Mesenteric fat pad (tissue), 1 donor: Measurements from ENCODE around the gene SLC43A3. TPM values are rescaled to one million over a fixed set of nuclear protein-coding genes. Genes with fewer than 3 reads are reported as not detected.

Source experiments
- DNase-seq: peaks from one replicate; pipeline ENCODE4 v3.0.0-alpha.2; 2020; ENCODE audit warnings: low spot score
- total RNA-seq: library from RNA; stranded (reverse); fragmentation: NEBNext Ultra II Directional; extraction: Animal tissue kit (Norgen Biotek cat#: 25700); gene quantifications from one replicate; pipeline ENCODE4 v1.2.1, GENCODE V29; 2021
- donor health status: DM: yes; HTN: yes; CAD: no.

Gene SLC43A3
- total RNA-seq, 1 donor from 2014 or later, result 95.1 TPM

- no peak for DNase-seq
Measured at GRCh38 chr11:57359896-57360690, 66.8 kb downstream of the SLC43A3 start.

GRCh38 chr11:57359396-57359795 is 67.5 kb downstream of the SLC43A3 start:
- no peak for DNase-seq

GRCh38 chr11:57358991-57359390 is 67.9 kb downstream of the SLC43A3 start:
- no peak for DNase-seq

GRCh38 chr11:57358543-57358961 is 68.4 kb downstream of the SLC43A3 start:
- DNase-seq, result no peak

GRCh38 chr11:57357856-57358255 is 69.1 kb downstream of the SLC43A3 start:
- no peak for DNase-seq

- no peak for DNase-seq
Measured at GRCh38 chr11:57357310-57357709, 69.6 kb downstream of the SLC43A3 start.

Other genes starting within 250 kb of the SLC43A3 start
- gene LRRC55, start 245.2 kb downstream of the SLC43A3 start, total RNA-seq, result not detected
- gene APLNR, start 189.9 kb downstream of the SLC43A3 start, total RNA-seq, result 13.7 TPM
- 236 TPM for gene TNKS1BP1, start 102.2 kb downstream of the SLC43A3 start, total RNA-seq
- 54.0 TPM for gene SSRP1, start 91.2 kb downstream of the SLC43A3 start, total RNA-seq
- gene P2RX3, start 88.8 kb downstream of the SLC43A3 start, total RNA-seq, result not detected
- gene PRG3, start 46.0 kb downstream of the SLC43A3 start, total RNA-seq, result not detected
- gene PRG2, start 36.5 kb downstream of the SLC43A3 start, total RNA-seq, result 0.45 TPM
- gene RTN4RL2, start 33.4 kb upstream of the SLC43A3 start, total RNA-seq, result 2.8 TPM
- 8.4 TPM for gene SLC43A1, start 88.6 kb upstream of the SLC43A3 start, total RNA-seq
- gene TIMM10, start 103.6 kb upstream of the SLC43A3 start, total RNA-seq, result 48.0 TPM
- gene SMTNL1, start 110.5 kb upstream of the SLC43A3 start, total RNA-seq, result not detected
- gene UBE2L6, start 140.6 kb upstream of the SLC43A3 start, total RNA-seq, result 51.9 TPM
- 516 TPM for gene SERPING1, start 170.6 kb upstream of the SLC43A3 start, total RNA-seq
- gene YPEL4, start 222.8 kb upstream of the SLC43A3 start, total RNA-seq, result 0.71 TPM
- gene CLP1, start 230.6 kb upstream of the SLC43A3 start, total RNA-seq, result 12.0 TPM
- 65.4 TPM for gene ZDHHC5, start 241.0 kb upstream of the SLC43A3 start, total RNA-seq